GM19043 (cell line): Measurements from ENCODE around the gene TSPAN33.
A peak's percentile ranks its signal among the peaks of the same experiment; 100 is the strongest.
"Not testable (repeated sequence)": the region's sequence is repeated elsewhere in the genome, so short reads cannot be mapped to it uniquely, and the experiment has no call there.

Source experiments
- ATAC-seq: cut with Tn5 transposase; IDR thresholded peaks from one replicate; pipeline ENCODE4 v1.9.1; 2021; ENCODE audit warnings: low read depth; ENCODE audit not compliant: unreplicated experiment

The TSPAN33 gene

DNA sequence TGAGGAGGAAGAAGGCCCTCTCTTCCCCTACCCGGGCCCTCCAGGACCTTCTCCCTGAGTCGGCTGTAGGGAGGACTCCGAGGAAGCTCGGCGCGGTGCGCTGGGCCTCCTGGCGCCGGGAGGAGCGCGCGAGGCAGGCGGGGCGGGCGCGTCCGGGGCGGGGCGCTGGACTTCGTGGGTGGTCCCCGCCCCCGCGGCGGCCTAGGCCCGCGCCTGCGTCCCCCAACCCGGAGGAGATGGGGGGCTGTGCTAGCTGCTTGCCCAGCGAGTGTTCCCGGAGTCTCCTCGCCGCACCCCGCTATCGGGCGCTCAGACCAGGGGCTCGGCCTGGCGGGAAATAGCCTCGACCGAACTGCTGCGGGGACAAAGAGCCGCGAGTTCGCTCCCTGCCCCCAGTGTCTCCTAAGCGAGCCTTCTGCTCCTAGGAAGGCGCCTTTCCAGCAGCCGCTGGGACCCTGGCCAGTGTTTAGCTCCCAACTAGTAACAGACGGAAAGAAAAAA lies 24.7 kb downstream of the TSPAN33 start:
- ATAC-seq = peak; percentile 34

DNA sequence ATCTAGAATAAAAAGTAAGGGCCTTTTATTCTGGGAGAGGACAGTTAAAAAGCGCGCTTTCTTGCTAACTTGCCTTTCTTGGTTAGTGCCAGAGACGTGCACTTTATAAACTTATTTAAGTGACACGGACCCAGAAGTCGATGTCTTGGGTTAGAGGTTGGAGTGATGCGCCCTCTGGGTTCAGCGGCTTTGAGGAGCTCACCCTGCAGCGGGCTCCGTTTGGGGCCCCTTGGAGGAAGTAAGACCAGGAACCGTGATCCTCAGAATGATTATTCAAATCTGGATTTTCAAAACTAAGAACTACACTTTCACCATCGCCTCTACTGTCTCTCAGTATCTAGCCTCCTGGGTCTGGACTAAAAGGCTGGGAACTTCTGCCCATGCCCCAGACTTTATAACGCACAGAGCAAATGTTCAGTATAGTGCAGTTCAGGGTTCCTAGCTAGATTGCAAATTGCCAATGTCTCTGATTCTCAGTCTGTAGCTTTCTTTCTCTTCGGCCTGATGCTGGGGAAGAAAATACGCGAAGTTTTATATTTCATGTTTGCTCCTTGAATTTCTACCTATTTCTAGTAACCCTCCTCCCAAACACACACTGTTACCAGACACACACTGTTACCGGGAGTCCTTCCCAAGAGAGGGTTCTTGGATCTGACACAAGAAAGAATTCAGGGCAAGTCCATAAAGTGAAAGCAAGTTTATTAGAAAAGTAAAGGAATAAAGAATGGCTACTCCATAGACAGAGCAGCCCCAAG lies 25.4 kb downstream of the TSPAN33 start:
- ATAC-seq = no peak

GRCh38 chr7:129170441-129171021 lies 26.0 kb downstream of the TSPAN33 start:
- no peak for ATAC-seq

DNA sequence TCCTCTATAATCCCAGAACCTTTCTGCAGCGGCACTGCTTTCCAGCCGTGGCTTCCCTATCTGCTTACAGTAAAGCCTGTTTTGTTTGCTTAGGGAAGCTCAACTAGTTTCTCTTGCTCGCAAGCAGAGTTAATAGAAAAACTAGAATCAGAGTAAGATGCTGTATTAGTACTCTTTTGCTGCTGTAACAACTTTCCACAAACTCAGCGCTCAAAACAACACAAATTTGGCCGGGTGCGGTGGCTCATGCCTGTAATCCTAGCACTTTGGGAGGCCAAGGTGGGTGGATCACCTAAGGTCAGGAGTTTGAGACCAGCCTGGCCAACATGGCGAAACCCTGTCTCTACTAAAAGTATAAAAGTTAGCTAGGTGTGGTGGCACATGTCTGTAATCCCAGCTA lies 29.4 kb downstream of the TSPAN33 start:
- not testable (repeated sequence) for ATAC-seq

- ATAC-seq = no peak
These were observed 32.6 kb downstream of the TSPAN33 start for GRCh38 chr7:129176916-129177710.

DNA sequence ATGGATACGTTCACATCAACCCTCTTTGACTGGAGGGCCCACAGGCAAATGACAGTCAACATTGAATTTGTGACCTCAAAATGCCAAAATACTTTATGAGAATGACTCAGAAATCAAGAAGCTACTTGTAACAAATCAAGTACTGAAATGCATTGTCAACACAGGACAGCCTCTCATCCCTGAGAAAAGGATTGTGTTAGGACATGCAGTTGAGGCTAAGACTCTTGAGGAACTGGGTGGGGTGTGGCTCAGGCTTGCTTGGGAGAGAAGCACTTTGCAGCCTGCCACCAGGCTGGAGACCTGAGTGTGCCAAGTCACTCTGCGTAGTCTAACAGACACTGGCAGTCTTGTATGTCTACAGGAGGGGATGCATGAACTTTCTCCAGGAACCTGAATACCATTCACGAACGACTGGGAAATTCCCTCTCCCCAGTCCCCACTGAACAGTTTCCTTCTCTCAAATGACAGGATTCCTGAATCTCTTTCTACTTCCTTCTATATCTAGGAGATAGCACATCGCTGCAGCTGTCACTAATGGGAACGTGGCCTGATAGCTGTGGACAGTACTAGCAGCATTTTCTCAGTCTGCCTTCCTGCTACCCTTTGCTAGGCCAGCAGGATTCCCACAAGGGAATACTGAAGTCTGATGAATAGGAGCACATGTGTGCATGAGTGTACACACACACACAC lies 40.6 kb downstream of the TSPAN33 start:
- no peak for ATAC-seq

- no peak for ATAC-seq
These were observed 42.3 kb downstream of the TSPAN33 start for GRCh38 chr7:129186749-129187260.

DNA sequence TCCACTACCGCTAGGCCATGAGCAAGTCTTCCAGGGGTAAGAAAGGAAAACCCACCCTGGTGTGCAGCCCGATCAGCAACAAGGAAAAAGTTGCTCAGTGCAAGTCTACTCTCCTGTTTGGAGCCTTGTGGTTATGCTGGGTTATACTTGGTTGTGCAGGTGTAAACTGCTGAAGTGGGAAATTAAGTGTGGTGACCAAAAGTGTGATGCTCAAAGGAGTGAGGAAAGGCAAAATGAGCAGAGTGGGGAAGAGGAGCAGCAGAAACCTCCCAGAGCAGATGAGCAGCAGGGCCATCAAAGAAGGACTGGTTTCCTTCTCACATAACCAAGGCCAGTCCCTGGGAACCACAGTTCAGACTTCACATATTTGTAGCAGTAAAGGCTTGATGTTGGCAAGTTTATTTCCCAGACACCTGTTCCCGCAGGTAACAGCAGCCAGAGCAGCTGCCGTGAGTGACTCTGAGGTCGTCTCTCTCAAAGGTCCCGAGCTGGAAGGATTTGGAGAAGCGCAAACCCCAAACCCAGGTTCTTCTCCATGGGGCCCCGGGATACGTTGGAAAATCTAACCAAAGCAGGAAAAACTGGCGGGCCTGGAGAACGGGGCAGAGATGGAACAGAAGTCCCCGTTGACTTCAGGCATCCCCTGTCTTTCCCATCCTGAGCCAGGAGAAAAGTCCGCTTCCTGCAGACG lies 43.3 kb downstream of the TSPAN33 start:
- ATAC-seq = no peak

GRCh38 chr7:129188372-129188891 lies 43.9 kb downstream of the TSPAN33 start, which contains the start of gene SMO:
SMO (plus strand) TSS chr7:129188633; CDS start chr7:129189152, 519 bp downstream.
- no peak for ATAC-seq

DNA sequence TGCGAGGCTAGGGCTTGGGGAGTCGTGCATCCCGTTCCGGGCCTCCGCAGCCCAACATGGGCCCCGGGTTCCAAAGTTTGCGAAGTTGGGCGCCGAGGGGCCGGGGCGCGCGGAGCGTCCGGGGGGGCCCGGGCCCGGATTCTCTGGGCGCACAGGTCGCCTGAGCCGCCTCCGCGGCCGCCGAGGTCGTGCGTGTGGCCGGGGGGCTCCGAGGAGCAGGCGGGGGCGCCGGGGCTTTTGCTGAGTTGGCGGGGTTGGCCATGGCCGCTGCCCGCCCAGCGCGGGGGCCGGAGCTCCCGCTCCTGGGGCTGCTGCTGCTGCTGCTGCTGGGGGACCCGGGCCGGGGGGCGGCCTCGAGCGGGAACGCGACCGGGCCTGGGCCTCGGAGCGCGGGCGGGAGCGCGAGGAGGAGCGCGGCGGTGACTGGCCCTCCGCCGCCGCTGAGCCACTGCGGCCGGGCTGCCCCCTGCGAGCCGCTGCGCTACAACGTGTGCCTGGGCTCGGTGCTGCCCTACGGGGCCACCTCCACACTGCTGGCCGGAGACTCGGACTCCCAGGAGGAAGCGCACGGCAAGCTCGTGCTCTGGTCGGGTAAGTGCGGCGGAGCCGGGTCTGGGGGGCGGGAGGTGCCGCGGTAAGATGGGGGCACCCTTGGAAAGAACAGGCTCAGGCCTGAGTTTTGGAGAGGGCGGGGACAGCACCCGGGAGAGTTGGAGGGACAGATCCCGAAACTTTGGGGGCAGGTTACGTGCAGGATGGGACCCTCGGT lies 44.6 kb downstream of the TSPAN33 start:
- no peak for ATAC-seq

- no peak for ATAC-seq
These were observed 45.3 kb downstream of the TSPAN33 start for GRCh38 chr7:129189661-129190310.

DNA sequence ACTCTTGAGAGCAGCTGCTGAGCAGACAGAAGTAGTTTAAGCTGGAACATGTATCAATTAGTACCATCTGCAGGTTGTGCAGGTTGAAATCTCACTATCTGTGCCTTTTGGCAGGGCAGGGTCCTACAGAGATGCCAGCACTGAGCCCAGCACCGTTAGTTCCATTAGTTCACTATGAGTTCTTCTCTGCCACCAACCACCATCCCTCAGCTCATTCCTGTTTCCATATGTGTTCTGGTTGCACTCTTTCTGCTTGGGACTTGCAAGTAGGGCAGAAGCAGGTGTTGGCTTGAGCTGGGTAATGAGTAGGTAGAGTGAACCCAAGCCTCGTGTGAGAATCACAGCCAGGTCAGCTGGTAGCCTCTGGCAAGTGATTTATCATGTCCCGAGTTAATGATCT lies 46.8 kb downstream of the TSPAN33 start:
- ATAC-seq = no peak

DNA sequence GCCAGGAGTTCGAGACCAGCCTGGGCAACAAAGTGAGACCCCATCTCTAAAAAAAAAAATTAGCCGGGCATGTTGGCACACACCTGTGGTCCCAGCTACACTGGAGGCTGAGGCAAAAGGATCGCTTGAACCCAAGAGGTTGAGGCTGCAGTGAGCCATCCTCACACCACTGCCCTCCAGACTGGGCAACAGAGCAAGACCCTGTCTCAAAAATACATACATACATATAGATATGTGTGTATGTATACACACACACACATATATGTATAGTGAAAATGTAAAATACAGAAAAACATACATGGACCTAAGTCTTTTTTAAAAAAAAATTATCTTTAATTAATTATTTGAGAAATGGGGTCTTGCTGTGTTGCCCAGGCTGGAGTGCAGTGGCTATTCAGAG lies 49.4 kb downstream of the TSPAN33 start:
- ATAC-seq = no peak

GRCh38 chr7:129197771-129198170 lies 53.3 kb downstream of the TSPAN33 start:
- ATAC-seq = no peak

DNA sequence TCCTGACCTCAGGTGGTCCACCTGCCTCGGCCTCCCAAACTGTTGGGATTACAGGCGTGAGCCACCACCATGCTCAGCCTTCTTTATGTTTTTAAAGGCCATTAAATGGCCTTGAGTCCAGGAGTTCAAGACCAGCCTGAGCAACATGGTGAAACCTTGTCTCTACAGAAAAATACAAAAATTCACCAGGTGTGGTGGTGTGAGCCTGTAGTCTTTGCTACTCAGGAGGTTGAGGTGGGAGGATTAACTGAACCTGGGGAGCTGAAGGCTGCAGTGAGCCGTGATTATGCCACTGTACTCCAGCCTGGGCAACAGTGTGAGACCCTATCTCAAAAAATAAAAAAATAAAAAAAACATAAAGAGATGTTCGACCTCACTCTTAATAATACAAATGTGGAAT lies 54.9 kb downstream of the TSPAN33 start:
- no peak for ATAC-seq

DNA sequence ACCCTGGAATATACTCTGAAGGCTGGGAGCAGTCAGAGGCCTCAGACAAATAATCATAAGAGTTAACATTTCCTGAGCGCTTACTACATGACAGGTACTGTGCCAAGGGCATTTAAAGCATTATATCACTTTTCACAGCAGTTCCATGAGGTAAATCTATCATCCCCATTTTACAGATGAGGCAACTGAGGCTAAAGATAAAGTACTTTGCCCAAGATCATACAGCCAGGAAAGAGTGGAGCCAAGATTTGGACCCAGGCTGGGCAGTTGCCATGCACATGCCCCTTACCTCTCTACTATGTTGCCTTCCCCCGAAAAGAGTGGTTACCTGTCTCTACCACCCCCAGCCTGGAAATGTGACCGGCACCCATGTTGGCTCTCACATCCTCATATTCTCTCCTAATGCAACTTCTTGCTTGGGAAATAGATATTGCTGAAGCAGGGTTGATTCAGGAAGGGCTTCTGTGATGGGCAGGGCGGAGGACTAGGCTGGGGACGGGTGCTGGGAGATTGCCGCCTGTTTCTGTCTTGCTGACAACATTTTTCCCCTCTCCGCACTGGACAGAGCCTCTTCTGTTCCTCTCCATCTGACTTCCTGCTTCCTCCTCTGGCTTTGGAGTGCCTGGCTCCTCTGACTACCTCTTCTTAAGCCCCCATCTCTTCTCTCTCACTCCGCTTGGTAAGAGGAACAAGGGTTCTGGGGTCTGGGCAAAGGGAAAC lies 57.7 kb downstream of the TSPAN33 start:
- ATAC-seq = no peak

DNA sequence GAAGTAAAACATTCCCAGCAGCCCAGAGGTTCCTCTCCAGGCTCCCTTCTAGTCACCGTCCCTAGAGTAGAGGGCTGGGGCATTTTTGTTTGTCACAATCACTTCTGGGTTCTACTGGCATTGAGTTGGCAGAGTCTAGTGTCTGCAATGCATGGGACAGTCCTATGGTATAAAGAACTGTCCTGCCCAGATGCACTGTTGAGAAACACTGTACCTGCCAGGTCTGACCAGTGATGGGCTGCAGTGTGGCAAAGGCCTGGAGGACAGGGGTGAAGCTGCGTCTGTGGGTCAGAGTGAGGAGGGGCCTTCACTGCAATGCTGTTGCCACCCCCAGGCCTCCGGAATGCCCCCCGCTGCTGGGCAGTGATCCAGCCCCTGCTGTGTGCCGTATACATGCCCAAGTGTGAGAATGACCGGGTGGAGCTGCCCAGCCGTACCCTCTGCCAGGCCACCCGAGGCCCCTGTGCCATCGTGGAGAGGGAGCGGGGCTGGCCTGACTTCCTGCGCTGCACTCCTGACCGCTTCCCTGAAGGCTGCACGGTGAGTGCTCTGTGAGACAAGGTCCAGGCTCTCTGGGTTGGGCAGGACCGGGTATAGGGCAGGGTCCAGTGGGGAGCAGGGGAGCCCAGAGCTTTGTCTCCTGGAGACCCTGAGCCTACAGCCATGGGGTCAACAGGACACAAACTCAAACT lies 58.7 kb downstream of the TSPAN33 start:
- no peak for ATAC-seq
